Measurements from ENCODE around the gene GAGE13. TPM values are rescaled to one million over a fixed set of nuclear protein-coding genes. Genes with fewer than 3 reads are reported as not detected.
"Not testable (repeated sequence)": the region's sequence is repeated elsewhere in the genome, so short reads cannot be mapped to it uniquely, and the experiment has no call there.

The GAGE13 gene
- total RNA-seq, 2 donors from 2014 or later: not detected

GRCh38 chrX:49331841-49332240 is 459 bp downstream of the GAGE13 start:
- not testable (repeated sequence) for H3K9ac ChIP-seq (ENCODE audit: extremely low read depth, low read length, poor library complexity, severe bottlenecking); H3K27ac ChIP-seq (ENCODE audit: low read depth, low read length); H3K36me3 Mint-ChIP-seq (ENCODE audit: low read depth); H3K9me3 ChIP-seq (ENCODE audit: control insufficient read depth, low read length); H3K4me1 ChIP-seq (ENCODE audit: control insufficient read depth, insufficient read depth, low read length); H3K27me3 ChIP-seq (ENCODE audit: control insufficient read depth, insufficient read depth, low read length, poor library complexity, severe bottlenecking); H3K4me1 Mint-ChIP-seq; H3K9me3 Mint-ChIP-seq; H3K27ac Mint-ChIP-seq; DNase-seq; H3K27me3 Mint-ChIP-seq (ENCODE audit: insufficient read depth); H3K4me3 Mint-ChIP-seq; H3K4me3 ChIP-seq (ENCODE audit: low read length); H3K36me3 ChIP-seq (ENCODE audit: control insufficient read depth, insufficient read depth, low read length)
- 95% methylated on average over 11 of the region's 26 CpGs; no CpG with 5 or more reads in 1 of the 2 experiments for WGBS, 2 experiments (ENCODE audit: insufficient coverage in 1 of 2, insufficient read length in 1 of 2)

DNA sequence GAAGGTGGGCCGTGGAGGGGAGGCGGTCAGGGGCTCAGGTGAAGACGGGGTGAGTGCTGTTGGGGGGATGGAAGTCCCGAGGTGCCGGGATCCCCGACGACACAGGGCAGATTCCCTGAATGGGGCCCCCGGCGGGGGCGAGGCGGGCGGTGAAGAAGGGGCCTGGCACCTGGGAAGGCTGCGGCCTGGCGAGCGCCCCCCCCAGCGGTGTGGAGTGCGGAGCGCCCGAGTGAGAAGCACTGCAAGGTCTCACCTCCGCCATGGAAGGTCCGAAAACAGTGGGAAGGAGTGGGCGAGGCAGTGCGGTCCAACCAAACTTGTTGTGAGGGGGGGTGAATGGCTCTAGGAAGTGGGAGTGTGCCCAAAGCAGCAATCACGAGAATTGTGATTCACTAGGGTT is 10.1 kb downstream of the GAGE13 start:
- H3K4me1 ChIP-seq (ENCODE audit: control insufficient read depth, insufficient read depth, low read length); H3K9me3 Mint-ChIP-seq; H3K36me3 ChIP-seq (ENCODE audit: control insufficient read depth, insufficient read depth, low read length); H3K4me1 Mint-ChIP-seq; H3K27me3 ChIP-seq (ENCODE audit: control insufficient read depth, insufficient read depth, low read length, poor library complexity, severe bottlenecking); H3K27ac ChIP-seq (ENCODE audit: low read depth, low read length); H3K4me3 Mint-ChIP-seq; H3K9ac ChIP-seq (ENCODE audit: extremely low read depth, low read length, poor library complexity, severe bottlenecking); H3K9me3 ChIP-seq (ENCODE audit: control insufficient read depth, low read length); H3K27ac Mint-ChIP-seq; H3K36me3 Mint-ChIP-seq (ENCODE audit: low read depth); H3K4me3 ChIP-seq (ENCODE audit: low read length); H3K27me3 Mint-ChIP-seq (ENCODE audit: insufficient read depth); DNase-seq: not testable (repeated sequence)
- no CpG with 5 or more reads among the region's 24 CpGs for WGBS, 2 experiments (ENCODE audit: insufficient coverage in 1 of 2, insufficient read length in 1 of 2)

DNA sequence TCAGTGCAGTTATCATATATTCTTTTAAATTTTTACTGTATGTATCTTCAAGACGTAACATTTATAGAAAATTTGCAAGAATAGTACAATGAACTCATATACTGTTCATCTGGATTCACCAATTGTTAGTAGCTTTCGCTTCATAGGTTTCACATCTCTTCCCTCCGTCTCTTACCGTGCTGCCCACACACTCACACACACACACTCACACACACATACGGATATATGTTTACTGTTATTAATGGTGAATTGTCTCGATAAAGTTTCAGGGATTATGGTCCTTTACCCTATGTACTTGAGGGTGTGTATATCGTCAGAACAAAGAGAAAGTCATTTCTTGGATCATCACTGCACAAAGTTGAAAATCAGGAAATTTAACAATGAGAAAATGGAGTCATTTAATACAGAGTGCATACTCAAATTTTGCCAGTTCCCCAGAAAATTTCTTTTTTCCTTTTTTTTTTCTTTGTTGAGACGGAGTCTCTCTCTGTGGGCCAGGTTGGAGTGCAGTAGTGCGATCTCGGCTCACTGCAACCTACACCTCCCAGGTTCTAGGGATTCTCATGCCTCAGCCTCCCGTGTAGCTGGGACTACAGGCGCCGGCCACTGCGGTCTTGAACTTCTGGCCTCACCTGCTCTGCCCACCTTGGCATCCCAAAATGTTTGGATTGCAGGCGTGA is 13.3 kb downstream of the GAGE13 start:
- not testable (repeated sequence) for H3K27me3 ChIP-seq (ENCODE audit: control insufficient read depth, insufficient read depth, low read length, poor library complexity, severe bottlenecking); H3K27ac Mint-ChIP-seq; DNase-seq; H3K27me3 Mint-ChIP-seq (ENCODE audit: insufficient read depth); H3K36me3 ChIP-seq (ENCODE audit: control insufficient read depth, insufficient read depth, low read length); H3K27ac ChIP-seq (ENCODE audit: low read depth, low read length); H3K4me1 Mint-ChIP-seq; H3K4me1 ChIP-seq (ENCODE audit: control insufficient read depth, insufficient read depth, low read length); H3K4me3 Mint-ChIP-seq; H3K9ac ChIP-seq (ENCODE audit: extremely low read depth, low read length, poor library complexity, severe bottlenecking); H3K9me3 Mint-ChIP-seq; H3K9me3 ChIP-seq (ENCODE audit: control insufficient read depth, low read length); H3K36me3 Mint-ChIP-seq (ENCODE audit: low read depth); H3K4me3 ChIP-seq (ENCODE audit: low read length)
- 44 to 100% methylated on average over 1 to 2 of the region's 15 CpGs for WGBS, 2 experiments (ENCODE audit: insufficient coverage in 1 of 2, insufficient read length in 1 of 2)

- H3K36me3 ChIP-seq (ENCODE audit: control insufficient read depth, insufficient read depth, low read length); H3K27me3 ChIP-seq (ENCODE audit: control insufficient read depth, insufficient read depth, low read length, poor library complexity, severe bottlenecking); H3K27ac Mint-ChIP-seq; H3K9ac ChIP-seq (ENCODE audit: extremely low read depth, low read length, poor library complexity, severe bottlenecking); H3K4me3 Mint-ChIP-seq; DNase-seq; H3K27me3 Mint-ChIP-seq (ENCODE audit: insufficient read depth); H3K4me1 ChIP-seq (ENCODE audit: control insufficient read depth, insufficient read depth, low read length); H3K36me3 Mint-ChIP-seq (ENCODE audit: low read depth); H3K4me3 ChIP-seq (ENCODE audit: low read length); H3K9me3 Mint-ChIP-seq; H3K9me3 ChIP-seq (ENCODE audit: control insufficient read depth, low read length); H3K4me1 Mint-ChIP-seq; H3K27ac ChIP-seq (ENCODE audit: low read depth, low read length): not testable (repeated sequence)
- whole genome bisulfite sequencing, 2 experiments (ENCODE audit: insufficient coverage in 1 of 2, insufficient read length in 1 of 2): 90% methylated on average over 1 of the region's 10 CpGs; no CpG with 5 or more reads in 1 of the 2 experiments
Observed at GRCh38 chrX:49345402-49345801, 14.0 kb downstream of the GAGE13 start.

GRCh38 chrX:49346150-49346549 is 14.8 kb downstream of the GAGE13 start:
- WGBS, 2 experiments (ENCODE audit: insufficient coverage in 1 of 2, insufficient read length in 1 of 2): 91% methylated on average over 5 of the region's 11 CpGs; no CpG with 5 or more reads in 1 of the 2 experiments
- H3K36me3 Mint-ChIP-seq (ENCODE audit: low read depth); H3K4me3 Mint-ChIP-seq; H3K27ac Mint-ChIP-seq; H3K27me3 ChIP-seq (ENCODE audit: control insufficient read depth, insufficient read depth, low read length, poor library complexity, severe bottlenecking); H3K9me3 Mint-ChIP-seq; H3K4me1 ChIP-seq (ENCODE audit: control insufficient read depth, insufficient read depth, low read length); H3K9ac ChIP-seq (ENCODE audit: extremely low read depth, low read length, poor library complexity, severe bottlenecking); H3K4me1 Mint-ChIP-seq; H3K27ac ChIP-seq (ENCODE audit: low read depth, low read length); H3K4me3 ChIP-seq (ENCODE audit: low read length); H3K9me3 ChIP-seq (ENCODE audit: control insufficient read depth, low read length); H3K36me3 ChIP-seq (ENCODE audit: control insufficient read depth, insufficient read depth, low read length); H3K27me3 Mint-ChIP-seq (ENCODE audit: insufficient read depth): not testable (repeated sequence)
- DNase-seq: peak; percentile 44

Other genes starting within 250 kb of the GAGE13 start
- gene GPKOW, start 207.8 kb upstream of the GAGE13 start, total RNA-seq: 10 to 100 TPM; 17.9 to 23.7 TPM
- 1 to 10 TPM; 1.2 to 1.3 TPM for gene MAGIX, start 168.8 kb upstream of the GAGE13 start, total RNA-seq
- gene PLP2, start 159.7 kb upstream of the GAGE13 start, total RNA-seq: 1 to 10 TPM; 1.9 to 2.0 TPM
- 10 to 100 TPM; 10.7 to 12.0 TPM for gene PRICKLE3, start 145.2 kb upstream of the GAGE13 start, total RNA-seq
- gene SYP, start 131.4 kb upstream of the GAGE13 start, total RNA-seq: under 1 TPM; 0.48 to 0.51 TPM
- under 1 TPM; 0.42 to 0.70 TPM for gene CACNA1F, start 98.2 kb upstream of the GAGE13 start, total RNA-seq
- gene CCDC22, start 96.1 kb upstream of the GAGE13 start, total RNA-seq: 10 to 100 TPM; 14.0 to 15.5 TPM
- under 1 TPM; 0.53 to 0.77 TPM for gene FOXP3, start 66.9 kb upstream of the GAGE13 start, total RNA-seq
- 10 to 100 TPM in 1 of 2 donors, 1 to 10 TPM in 1; 6.9 to 16.6 TPM for gene PPP1R3F, start 61.8 kb upstream of the GAGE13 start, total RNA-seq
- not detected for gene GAGE10, start 27.9 kb upstream of the GAGE13 start, total RNA-seq
- not detected for gene GAGE12J, start 9.5 kb upstream of the GAGE13 start, total RNA-seq
- not detected for gene GAGE12C, start 200.6 kb downstream of the GAGE13 start, total RNA-seq
- gene GAGE12D, start 210.2 kb downstream of the GAGE13 start, total RNA-seq: not detected
- not detected for gene GAGE12E, start 219.7 kb downstream of the GAGE13 start, total RNA-seq
- gene GAGE12F, start 229.3 kb downstream of the GAGE13 start, total RNA-seq: not detected
- gene GAGE12G, start 238.8 kb downstream of the GAGE13 start, total RNA-seq: not detected
- not detected for gene GAGE12H, start 248.4 kb downstream of the GAGE13 start, total RNA-seq

All from endodermal cell (in vitro differentiated cells).